Fibroblast of the aortic adventitia (primary cell): Measurements from ENCODE around the gene IGF2BP1. TPM values are rescaled to one million over a fixed set of nuclear protein-coding genes. Genes with fewer than 3 reads are reported as not detected.
"Not testable (repeated sequence)": the region's sequence is repeated elsewhere in the genome, so short reads cannot be mapped to it uniquely, and the experiment has no call there.

Source experiments
- DNase-seq: peaks from one replicate; pipeline ENCODE4 v3.0.0-alpha.2; 2010; ENCODE audit warnings: low read depth
- H3K4me3 ChIP-seq: 2 replicates; pipeline ENCODE4 v1.5.1; 2011; ENCODE audit warnings: low read depth, mild to moderate bottlenecking, control low read depth, low read length, moderate library complexity
- total RNA-seq: library from RNA; depleted of rRNA; stranded (reverse); fragments of >200 nt; gene quantifications from 2 replicates; pipeline ENCODE4 v1.2.3, GENCODE V29; 2012; ENCODE audit warnings: low replicate concordance
- TF ChIP-seq, protein P1 (sequence below): IDR thresholded peaks from 2 replicates; pipeline ENCODE4 v1.5.1; 2011; ENCODE audit warnings: mild to moderate bottlenecking, low read length, control low read depth, inconsistent platforms; ENCODE audit not compliant: insufficient read depth

IGF2BP1 gene
- total RNA-seq, 1 donor: 5.0 TPM

DNA sequence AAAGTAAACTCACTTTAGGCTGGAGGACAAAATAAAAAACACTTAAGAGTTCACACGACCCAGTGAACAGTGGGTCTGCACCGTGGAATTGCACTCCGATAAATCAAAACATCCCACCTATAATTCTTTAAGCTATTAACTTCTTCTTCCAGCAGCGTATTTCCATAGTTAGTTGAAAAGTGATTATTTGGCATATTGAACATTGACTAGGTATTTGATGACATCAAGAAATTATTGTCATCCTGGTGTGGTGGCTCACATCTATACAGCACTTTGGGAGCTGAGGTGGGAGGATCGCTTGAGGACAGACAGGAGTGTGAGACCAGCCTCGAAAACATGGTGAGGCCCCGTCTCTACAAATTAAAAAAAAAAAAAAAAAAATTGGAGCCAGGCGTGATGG lies 23.4 kb downstream of the IGF2BP1 start:
- no peak for DNase-seq
- no peak overlapping the region for H3K4me3 ChIP-seq
- TF ChIP-seq, protein P1, sequence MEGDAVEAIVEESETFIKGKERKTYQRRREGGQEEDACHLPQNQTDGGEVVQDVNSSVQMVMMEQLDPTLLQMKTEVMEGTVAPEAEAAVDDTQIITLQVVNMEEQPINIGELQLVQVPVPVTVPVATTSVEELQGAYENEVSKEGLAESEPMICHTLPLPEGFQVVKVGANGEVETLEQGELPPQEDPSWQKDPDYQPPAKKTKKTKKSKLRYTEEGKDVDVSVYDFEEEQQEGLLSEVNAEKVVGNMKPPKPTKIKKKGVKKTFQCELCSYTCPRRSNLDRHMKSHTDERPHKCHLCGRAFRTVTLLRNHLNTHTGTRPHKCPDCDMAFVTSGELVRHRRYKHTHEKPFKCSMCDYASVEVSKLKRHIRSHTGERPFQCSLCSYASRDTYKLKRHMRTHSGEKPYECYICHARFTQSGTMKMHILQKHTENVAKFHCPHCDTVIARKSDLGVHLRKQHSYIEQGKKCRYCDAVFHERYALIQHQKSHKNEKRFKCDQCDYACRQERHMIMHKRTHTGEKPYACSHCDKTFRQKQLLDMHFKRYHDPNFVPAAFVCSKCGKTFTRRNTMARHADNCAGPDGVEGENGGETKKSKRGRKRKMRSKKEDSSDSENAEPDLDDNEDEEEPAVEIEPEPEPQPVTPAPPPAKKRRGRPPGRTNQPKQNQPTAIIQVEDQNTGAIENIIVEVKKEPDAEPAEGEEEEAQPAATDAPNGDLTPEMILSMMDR: no peak

DNA sequence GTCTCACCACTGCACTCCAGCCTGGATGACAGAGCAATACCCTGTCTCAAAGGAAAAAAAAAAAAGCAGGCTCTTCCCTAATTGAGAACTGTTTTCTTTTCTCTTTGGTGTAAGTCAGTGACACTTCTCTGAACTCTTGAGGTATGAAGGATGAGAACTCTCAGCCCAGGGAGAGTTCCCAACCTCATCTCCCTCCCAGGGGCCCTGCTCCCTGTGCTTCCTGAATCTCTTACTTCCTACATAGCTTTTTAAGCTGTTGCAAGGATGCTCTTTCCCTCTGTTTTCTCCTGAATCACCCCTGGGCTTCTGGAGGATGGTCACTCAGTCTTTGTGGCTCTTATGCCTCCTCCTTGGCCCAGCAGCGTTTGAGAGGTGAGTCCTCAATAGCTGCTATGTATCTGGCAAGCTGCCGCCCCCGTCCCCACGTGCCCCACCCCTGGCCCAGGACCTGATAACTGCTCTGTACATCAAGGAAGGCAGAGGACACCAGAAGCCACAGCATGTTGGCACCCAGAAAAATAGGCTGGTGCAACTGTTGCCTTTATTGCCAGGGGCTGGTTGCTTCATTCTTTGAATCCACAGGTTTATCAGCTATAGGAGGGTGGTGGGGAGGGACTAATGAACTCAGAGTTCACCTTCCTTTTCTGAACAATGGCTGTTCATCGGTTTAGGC lies 24.0 kb downstream of the IGF2BP1 start:
- no peak overlapping the region for H3K4me3 ChIP-seq
- TF ChIP-seq, protein P1: no peak
- DNase-seq: no peak

DNA sequence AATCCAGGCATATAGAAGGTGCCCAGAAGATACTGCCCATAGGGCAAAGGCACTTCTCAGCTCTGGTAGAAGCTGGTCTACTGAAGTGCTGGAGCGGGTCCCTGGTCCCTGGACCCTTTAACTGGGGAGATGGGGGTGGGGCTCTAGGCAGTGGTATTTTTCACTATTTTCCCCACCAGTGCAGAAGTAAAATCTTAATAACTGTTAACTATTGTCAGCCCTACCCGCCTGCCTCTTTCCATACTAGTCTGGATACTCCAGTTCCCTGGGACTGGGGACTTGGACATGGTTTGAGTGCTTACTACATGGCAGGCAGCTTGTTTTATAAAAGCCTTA lies 24.6 kb downstream of the IGF2BP1 start:
- H3K4me3 ChIP-seq: no peak overlapping the region
- DNase-seq: no peak
- TF ChIP-seq, protein P1: no peak

DNA sequence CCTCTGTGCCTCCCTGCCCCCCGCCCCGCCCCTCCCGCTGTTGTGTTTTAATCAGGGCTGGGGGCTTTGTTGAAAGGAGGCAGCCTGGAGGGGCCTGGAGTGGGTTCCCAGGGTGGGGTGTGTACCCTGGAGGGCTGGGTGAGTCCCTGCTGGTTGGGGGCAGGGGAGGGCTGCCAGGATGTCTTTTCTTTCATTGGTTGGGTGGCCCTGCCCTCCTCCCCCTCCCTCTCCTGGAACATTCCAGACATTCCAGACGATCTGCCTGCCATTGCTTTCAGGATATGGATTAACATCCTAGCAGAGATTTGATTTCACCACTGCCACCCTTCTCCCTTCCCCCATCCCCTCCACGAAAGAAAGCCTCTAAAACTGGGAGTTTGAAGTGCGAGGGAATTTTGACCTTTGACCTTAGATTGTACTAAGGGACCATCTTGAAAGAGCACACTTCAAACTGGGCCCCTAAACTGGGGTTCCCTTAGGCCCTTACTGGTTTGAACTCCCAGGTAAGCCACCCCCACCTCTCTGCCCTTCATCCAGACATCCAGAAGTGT lies 25.3 kb downstream of the IGF2BP1 start:
- TF ChIP-seq, protein P1: no peak
- no peak overlapping the region for H3K4me3 ChIP-seq
- DNase-seq: peak; percentile 59

DNA sequence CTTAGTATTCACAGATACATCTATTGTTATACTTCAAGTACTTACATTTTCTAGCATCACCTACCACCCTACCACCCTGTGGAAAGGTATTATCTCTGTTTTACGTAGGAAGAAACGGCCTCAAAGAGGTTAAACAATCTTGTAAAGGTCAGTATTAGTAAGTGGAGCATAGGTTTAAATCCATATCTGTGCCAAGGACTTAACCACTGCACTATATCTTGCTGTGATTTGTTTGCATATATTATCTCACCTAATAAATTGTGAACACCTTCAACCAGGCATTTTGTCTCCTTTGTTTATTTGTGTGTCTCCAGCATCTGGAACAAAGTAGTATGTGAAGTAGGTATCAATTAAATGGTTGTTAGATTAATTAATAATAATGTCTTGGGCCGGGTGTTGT lies 27.3 kb downstream of the IGF2BP1 start:
- TF ChIP-seq, protein P1: no peak

DNA sequence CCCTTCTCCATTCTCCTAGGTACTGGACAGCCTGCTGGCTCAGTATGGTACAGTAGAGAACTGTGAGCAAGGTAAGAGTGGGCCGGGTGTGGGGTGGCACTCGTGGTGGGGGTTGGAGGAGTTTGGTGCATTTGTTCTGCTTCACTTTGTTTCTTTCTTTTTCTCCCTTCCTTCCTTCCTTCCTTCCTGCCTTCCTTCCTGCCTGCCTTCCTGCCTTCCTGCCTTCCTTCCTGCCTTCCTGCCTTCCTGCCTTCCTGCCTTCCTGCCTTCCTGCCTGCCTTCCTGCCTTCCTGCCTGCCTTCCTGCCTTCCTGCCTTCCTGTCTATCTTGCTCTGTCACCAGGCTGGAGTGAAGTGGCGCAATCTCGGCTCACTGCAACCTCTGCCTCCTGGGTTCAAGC lies 29.3 kb downstream of the IGF2BP1 start:
- not testable (repeated sequence) for DNase-seq, H3K4me3 ChIP-seq

More for the DNA sequence above, 27.3 kb downstream of the IGF2BP1 start:
- DNase-seq: no peak
- no peak overlapping the region for H3K4me3 ChIP-seq

GRCh38 chr17:49028271-49028670 lies 31.1 kb downstream of the IGF2BP1 start:
- H3K4me3 ChIP-seq: no peak overlapping the region
- no peak for DNase-seq
- TF ChIP-seq, protein P1: no peak
